Activated CD8-positive, alpha-beta memory T cell treated with anti-CD3 and anti-CD28 coated beads for 4 hours (primary cell): Measurements from ENCODE around the gene SLC25A25.

ENCODE experiments used
- DNase-seq, 2 donors: peaks; one replicate each; pipeline ENCODE4 v3.0.0-alpha.2; 2020; ENCODE audit warnings: low read depth in 2 of 2

SLC25A25 gene

DNA sequence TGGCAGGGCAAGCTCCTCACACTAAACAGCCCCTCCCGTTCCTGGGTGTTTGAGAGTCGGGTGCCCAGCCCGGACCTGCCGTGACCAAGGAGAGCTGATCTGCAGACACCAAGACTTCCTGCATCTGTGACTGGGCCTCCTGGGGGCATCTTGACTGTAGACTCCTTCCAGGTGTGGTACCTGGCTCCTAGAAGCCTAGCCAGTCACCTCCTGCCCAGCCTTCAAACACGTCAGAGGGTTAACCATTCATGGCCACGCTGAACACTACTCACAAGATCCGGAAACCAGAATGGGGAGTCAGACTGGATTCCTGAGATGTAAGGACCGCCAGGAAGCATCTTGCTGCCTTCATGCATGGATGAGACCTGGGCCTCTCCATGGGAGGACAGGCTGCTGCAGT is 77.5 kb downstream of the SLC25A25 start:
- DNase-seq, result no peak

DNA sequence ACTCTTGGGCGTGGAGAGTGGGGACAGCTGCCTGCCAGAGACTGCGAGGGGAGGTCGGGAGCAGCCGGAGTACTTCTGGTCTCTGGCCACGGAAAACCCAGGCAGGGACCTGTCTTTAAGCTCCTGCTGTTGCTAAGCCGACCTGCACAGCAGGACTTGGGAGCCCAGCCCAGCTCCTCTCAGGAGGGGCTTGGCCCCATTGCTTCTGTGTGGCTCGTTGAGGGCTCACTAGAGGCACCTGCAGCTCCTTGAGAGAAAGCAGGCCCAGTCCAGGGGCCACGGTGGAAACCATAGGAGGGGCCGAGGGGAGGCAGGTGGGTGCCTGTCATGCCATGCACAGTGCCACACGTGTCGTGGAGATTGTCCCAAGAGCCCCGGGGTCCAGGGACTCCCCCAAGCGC is 77.9 kb downstream of the SLC25A25 start:
- no peak for DNase-seq

DNA sequence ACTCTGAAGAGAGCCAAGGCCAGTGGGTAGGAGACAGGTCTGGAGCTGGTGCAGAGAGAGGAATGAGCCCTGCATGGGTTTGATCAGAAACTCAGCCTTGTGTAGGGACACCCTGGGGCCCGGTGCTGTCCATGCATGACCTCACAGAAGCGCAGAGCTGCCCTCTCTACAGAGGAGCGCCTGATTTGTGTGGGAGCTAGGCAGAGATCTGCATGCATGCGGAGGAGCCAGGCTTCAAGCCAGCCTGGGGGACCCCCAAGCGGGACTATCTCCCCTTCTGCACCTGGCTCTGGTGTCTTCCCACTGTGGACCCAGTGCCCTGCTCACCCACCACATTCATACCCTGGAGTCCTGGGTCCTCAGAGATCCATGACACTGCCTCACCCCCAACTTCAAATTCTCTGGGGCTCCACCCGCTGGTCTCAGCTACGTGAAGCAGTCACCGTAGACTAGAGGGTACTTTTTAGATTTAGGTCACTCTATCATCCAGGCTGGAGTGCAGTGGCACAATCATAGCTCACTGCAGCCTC is 78.6 kb downstream of the SLC25A25 start:
- no peak for DNase-seq

DNA sequence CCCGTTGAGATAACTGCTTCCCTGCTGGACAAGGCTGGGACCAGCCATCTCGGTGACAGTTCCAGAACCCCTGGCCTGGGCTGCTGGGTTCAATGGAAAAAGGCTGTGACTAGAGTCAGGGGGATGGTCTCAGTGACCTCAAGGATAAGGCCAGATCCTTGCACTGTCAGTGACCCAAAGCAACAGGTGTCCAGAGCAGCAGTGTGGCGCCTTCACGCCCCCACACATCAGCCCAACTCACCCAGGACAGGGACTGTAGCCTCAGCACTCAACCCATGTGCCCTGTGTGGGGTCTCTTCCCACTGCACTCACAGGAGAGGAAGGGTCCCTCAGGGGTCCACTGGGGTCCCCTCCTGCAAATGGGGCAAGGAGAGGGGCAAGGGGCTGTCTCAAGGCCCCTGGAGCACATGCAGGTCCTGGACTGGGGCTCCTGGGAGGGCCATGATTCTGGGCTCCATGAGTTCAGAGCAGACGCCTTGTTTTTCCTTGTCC is 80.5 kb downstream of the SLC25A25 start:
- no peak for DNase-seq

DNA sequence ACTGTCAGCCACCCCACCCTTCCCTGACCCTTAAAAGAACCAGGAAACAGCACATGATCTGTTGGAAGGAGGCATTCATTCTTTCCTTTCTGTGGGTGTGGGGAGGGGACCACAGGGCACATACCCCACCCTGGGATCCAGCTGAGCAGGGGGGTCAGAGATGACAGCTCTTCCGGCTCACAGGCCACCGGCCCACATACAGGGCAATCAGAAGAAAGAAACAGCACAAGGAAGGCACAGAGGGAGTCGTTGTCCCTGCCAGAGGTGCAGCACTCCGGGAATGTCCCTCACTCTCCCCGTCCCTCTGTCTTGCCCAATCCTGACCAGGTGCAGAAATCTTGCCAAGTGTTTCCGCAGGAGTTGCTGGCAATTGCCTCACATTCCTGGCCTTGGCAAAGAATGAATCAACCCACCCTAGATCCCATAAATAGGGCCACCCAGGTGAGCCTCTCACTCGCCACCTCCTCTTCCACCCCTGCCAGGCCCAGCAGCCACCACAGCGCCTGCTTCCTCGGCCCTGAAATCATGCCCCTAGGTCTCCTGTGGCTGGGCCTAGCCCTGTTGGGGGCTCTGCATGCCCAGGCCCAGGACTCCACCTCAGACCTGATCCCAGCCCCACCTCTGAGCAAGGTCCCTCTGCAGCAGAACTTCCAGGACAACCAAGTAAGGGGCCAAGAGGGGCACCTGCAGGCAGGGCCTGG is 81.1 kb downstream of the SLC25A25 start, which contains the start of gene LCN2:
Gene LCN2, plus strand, starts transcription at position 453 of the 701 bp plus-strand sequence. Its CDS starts 73 bp downstream, at position 526.
- DNase-seq, result no peak

DNA sequence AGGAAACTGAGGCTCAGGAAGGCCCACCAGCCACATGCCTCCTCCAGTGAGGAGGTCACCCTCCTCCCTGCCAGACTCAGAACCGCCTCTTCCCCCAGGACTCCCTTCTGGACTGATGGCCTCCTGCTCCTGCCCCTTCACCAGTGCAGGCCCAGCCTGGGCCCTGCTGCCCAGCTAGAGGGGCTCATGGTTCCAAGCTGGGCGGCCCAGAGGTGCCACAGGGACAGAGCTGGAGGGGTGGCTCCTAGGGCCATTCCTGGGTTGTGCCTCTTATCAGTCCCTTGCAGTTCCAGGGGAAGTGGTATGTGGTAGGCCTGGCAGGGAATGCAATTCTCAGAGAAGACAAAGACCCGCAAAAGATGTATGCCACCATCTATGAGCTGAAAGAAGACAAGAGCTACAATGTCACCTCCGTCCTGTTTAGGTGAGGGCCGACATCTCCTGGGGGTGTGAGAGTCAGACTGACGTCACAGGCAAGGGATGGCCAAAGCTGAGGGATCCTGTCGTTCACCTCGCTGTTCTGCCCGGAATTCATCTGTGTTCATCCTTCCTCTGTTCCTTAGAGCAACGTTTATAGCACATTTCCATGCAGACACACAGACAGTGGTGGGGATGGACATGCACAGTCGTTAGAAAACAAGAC is 82.0 kb downstream of the SLC25A25 start:
- DNase-seq, result no peak

DNA sequence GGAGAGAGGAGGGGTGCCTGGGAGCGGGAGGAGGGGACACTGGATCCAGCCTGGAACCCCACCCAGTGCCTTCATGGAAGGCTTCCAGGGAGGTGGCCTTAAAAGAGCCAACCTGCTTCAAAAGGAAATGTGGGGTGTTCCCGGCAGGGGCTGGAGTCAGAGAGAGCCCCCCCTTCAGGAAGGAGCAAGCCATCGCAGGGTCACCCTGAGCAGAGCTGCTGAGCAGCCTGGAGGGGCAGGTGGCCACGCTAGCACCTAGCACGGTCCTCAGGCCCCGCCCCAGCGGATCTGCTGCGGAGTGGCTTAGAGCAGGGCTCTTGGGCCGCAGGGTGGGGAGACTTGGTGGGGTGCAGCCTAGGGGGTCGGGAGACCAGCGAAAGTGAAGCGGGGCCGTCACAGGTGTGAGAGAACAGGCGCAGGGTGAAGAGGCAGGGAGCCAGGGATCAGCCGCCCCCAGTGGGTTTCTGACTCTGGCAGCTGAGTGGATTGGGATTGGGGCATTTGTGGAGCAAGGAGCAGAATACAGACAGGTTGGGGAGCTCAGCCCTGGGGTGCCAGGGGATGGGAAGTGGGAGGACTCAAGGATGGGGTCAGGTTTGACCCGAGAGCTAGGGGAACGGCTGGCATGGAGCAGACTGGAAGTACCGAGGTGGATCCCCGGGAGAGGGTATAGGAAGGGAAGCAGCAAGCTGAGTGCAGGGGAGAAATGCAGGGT is 82.7 kb downstream of the SLC25A25 start:
- DNase-seq, result no peak

DNA sequence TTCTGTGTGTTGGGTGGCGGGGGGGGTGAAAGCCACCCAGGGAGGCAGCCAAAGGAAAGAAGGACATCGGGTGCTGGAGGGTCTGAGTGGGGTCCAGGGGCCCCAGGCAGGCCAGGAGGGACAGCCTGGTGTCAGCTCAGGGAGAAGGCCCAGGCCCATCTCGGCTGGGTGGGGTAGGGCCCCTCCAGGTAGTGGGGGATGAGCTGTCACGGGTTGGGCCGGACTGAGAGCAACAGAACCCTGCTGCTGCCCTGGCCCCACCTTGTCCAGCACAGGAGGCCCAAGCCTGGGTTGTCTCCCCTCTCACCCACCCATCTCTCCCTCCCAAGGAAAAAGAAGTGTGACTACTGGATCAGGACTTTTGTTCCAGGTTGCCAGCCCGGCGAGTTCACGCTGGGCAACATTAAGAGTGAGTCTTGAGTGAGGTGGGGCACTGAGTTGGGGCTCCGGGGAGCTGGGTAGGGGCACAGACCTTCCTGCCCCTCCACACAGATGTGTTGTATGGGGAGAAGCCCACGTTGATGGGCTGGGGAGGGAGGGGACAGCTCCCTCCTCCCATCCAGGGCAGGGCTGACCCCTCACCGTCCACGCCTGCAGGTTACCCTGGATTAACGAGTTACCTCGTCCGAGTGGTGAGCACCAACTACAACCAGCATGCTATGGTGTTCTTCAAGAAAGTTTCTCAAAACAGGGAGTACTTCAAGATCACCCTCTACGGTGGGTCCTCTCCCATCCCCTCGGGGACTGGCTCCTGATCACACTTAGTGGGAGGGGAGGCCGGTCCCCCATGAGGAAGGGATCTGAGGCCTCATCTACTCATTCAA is 83.5 kb downstream of the SLC25A25 start:
- no peak for DNase-seq

DNA sequence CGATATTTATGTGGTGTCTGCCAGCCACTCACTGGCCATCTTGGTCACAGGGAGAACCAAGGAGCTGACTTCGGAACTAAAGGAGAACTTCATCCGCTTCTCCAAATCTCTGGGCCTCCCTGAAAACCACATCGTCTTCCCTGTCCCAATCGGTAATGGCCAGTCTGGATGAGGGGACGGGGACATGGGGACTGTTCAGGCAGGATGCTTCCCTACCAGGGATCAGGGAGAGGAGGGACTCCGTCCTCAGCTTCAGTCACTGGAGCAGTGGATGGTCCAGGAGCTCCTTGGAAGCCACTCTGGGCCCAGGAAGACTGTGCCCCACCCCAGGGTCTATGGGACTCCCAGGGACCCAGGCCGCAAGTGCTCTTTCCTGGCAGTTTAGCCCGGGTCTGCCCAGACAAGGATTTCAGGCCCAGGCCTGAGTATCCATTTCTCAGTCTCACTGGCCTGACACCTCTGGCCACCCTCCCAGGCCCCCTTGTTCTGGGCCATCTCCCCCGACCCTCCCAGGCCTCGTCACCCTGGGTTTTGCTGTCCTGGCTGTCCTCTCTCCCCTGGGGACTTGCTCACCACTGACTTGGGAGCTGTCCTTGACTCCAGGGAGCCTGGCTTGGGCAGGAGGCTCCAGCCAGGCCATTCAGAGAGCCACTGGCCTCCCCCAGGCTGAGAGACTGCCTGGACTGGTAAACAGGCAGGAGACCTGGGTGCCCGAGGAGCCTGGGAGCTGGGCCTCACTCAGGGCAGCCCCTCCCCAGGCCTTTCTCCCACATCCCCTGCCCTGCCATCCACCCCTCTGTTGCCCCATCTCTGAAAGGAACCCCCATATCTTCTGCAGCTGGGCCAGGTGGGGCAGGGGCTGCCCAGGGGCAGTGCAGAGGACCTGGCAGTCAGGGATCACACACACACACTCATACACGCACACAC is 84.4 kb downstream of the SLC25A25 start:
- DNase-seq, result no peak

DNA sequence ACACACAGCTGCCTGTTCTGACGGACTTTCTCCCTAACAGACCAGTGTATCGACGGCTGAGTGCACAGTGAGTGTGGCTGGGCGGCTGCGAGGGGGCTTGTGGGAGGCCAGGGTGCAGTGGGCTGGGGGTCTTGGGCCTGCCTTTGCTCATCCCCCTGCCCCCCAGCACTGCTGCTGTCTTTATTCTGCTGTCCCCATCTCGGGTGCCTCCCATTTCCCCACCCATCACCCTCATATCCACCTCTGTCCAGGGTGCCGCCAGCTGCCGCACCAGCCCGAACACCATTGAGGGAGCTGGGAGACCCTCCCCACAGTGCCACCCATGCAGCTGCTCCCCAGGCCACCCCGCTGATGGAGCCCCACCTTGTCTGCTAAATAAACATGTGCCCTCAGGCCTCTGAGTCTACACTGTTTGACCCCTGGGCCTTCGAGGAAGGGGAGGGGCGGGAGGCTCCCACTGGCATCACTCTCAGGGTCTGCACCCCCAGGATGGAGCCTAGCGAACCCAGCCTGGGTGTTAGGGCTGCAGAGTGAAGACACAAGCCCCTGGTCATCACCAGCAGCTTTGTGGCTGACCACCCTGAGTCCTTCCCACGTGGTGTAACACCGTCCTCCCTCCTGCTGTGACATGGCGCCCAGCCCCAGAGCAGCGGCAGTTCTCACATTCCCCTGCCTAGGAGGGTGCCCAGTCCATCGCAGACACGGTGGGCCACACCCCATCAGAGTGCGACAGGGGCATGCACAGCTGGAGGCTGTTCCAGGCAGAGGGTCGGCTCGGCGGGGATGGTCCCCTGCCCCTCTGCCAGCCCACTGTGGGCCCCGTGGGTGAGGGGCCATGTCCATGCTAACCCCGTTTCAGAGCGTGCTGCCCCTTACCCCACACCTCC is 85.3 kb downstream of the SLC25A25 start:
- no peak for DNase-seq

DNA sequence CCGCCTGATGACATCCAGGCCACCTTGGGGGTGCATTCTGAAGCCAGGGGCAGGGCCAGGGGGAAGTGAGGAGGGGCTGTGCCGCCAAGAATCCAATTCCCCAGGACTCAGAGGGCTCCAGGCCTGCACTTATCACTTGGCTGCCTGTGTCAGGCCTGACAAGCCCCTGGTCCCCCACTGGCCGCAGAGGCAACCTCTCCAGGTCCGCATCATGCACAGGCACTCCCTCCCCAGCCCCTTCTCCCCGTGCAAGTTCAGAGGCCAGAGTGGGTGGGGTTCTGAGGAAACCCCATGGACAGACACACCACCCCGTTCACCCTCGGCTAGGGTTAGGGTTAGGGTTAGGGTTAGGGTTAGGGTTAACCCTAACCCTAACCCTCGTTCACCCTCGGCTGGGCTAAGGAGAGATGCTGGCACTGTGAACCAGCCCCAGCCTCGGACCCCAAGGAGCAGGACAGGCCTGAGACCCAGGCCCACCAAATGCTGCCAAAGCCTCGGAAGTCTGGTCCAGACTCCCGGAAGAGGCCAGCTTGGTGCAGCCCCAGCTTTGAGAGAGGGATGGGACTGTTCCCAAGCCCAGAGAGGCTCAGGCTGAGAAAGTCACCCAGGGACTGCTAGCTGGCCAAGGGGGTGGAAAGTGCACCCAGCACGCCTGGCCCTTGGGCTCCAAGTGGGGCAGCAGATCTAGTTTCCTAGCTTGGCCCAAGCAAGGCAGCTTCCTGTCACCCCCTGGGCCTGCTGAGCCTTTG is 86.1 kb downstream of the SLC25A25 start:
- DNase-seq, result no peak

DNA sequence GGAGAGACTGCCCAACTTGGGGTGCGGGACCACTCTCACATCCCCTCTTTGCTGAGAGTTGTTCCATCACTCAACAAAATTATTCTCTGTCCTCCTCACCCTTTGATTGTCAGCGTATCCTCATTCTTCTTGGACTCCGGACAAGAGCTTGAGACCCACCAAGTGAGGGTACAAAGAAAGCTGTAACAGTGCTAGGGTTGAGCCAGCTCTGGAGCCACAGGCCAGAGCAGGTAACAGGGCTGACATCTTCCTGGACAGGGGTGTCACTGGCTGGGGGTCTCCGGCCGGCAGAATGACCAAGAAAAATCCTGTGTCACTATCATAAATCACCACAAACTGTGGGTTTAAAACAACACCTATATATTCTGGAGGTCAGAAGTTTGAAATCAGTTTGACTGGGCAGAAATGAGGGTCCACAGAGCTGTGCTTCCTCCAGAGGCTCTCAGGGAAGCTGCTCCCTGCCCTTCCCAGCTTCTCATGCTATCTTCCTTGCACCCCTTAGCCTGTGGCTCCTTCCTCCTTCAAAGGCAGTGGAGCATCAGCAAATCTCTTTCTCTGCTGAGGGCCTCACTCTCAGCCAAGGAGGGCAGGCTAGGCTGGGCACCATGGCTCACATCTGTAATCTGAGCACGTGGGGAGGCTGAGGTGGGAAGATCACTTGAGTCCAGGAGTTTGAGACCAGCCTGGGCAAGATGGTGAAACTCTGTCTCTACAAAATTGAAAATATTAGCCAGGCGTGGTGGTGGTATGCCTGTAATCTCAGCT is 87.9 kb downstream of the SLC25A25 start:
- DNase-seq, result no peak
